WERI-Rb-1 (cell line): ENCODE results near the gene ACOXL.

Experiments used
- DNase-seq: peaks from one replicate; pipeline ENCODE4 v3.0.0-alpha.2; 2020
- H3K27ac ChIP-seq: fragments of 250-450 bp; sonication (Bioruptor Pico); 2 replicates; pipeline ENCODE4 v1.5.1; 2020; ENCODE audit warnings: mild to moderate bottlenecking, moderate library complexity
- H3K27me3 ChIP-seq: fragments of 250-450 bp; sonication (Bioruptor Pico); 2 replicates; pipeline ENCODE4 v1.5.1; 2021; ENCODE audit warnings: mild to moderate bottlenecking, low read depth, moderate library complexity; ENCODE audit not compliant: insufficient read depth, severe bottlenecking
- H3K36me3 ChIP-seq: fragments of 250-450 bp; sonication (Bioruptor Pico); 2 replicates; pipeline ENCODE4 v1.5.1; 2020; ENCODE audit warnings: mild to moderate bottlenecking, moderate library complexity
- H3K4me3 ChIP-seq: 2 replicates; pipeline ENCODE4 v1.5.1; 2011; ENCODE audit warnings: low read depth, mild to moderate bottlenecking, control low read depth, low read length
- H3K9me3 ChIP-seq: fragments of 250-450 bp; sonication (Bioruptor Pico); 2 replicates; pipeline ENCODE4 v1.5.1; 2021; ENCODE audit warnings: mild to moderate bottlenecking, moderate library complexity; ENCODE audit not compliant: severe bottlenecking
- TF ChIP-seq, protein P1 (sequence below): IDR thresholded peaks from 2 replicates; pipeline ENCODE4 v1.5.1; 2011; ENCODE audit warnings: low read depth, mild to moderate bottlenecking, control low read depth, inconsistent platforms, low read length

The ACOXL gene

DNA sequence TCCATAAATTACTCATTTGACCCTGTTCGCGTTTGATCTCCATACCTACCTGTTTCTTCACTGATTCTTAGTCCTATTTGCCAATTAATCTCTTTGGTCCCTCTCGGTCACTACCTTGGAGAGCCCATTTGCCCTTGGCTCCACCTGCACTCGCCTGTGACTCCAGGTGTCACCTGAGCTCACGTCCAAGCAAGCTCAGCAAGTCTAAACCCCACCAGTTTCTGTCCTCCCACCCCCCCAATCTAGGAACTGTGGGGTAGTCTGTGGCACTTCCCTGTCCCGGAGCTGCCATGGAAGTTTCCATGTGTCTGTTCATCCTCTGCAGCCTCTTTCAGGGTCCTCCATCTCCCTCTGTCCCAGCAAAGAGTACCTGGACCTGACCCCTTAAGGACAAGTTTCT is 320.2 kb downstream of the ACOXL start:
- H3K9me3 ChIP-seq, result no peaks in the 10 kb centered on the region
- TF ChIP-seq, protein P1, sequence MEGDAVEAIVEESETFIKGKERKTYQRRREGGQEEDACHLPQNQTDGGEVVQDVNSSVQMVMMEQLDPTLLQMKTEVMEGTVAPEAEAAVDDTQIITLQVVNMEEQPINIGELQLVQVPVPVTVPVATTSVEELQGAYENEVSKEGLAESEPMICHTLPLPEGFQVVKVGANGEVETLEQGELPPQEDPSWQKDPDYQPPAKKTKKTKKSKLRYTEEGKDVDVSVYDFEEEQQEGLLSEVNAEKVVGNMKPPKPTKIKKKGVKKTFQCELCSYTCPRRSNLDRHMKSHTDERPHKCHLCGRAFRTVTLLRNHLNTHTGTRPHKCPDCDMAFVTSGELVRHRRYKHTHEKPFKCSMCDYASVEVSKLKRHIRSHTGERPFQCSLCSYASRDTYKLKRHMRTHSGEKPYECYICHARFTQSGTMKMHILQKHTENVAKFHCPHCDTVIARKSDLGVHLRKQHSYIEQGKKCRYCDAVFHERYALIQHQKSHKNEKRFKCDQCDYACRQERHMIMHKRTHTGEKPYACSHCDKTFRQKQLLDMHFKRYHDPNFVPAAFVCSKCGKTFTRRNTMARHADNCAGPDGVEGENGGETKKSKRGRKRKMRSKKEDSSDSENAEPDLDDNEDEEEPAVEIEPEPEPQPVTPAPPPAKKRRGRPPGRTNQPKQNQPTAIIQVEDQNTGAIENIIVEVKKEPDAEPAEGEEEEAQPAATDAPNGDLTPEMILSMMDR, result no peak
- H3K36me3 ChIP-seq, result no peaks in the 10 kb centered on the region
- no peak overlapping the region for H3K27ac ChIP-seq
- H3K4me3 ChIP-seq, result no peak overlapping the region
- no peak for DNase-seq
- peaks cover 79% of the 10 kb centered on the region for H3K27me3 ChIP-seq

DNA sequence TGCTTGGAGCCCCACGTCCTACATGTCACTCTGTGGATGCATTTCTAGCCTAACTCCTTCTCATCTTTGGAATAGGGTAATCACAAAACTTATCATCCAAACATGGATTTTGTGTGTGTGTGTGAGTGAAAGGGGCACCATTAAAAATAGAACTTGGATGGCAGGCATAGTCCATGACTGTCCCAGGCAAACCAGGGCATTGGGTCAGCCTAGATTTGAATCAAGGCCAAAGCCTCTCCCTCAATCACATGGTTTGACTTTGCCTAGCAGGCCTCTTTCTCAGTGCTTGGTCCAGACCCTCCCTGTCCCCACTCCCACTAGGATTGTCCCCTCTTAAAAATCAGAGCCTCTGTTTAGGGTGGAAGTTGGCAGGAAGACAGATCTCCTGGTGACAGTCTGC is 320.9 kb downstream of the ACOXL start:
- H3K4me3 ChIP-seq, result no peak overlapping the region
- H3K36me3 ChIP-seq, result no peaks in the 10 kb centered on the region

DNA sequence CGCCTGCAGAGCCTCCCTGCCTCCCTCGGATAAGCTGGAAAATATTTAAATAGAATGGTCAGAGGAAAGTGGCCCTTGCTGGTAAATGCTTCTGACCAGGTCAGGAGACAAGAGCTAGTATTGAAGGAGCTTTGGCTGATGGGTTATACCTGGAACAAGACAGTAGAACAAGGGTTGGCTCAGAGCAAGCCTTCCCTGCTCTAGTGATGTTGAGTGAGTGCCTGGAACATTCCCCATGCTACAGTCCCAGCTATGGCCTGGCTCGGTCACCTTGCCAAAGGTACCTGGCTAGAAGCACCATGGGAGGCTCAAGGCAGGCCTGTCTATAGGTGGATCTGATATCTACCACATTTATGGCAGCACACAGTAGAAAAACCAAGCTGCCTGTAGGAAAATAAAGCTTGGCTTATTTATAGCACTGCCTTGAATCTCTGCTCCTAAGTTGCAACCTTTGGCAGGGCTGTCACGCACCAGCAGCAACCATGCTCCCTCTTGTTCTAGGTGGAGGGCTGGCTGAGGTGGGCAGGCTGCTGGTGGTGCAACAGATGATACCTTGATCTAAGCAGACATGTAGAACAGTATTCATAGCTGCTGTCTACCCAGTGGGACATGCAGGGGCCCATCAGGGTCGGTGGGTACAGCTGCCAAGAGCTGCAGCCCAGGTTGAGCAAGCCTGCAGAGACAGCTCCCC is 321.6 kb downstream of the ACOXL start:
- Histone ChIP-seq H3K27ac (no peak overlapping the region), H3K36me3 (no peaks in the 10 kb centered on the region), H3K9me3 (no peaks in the 10 kb centered on the region), H3K4me3 (no peak overlapping the region), H3K27me3 (peaks cover 74% of the 10 kb centered on the region)
- TF ChIP-seq, protein P1, result no peak
- no peak for DNase-seq

More for the DNA sequence above, 320.9 kb downstream of the ACOXL start:
- peaks cover 79% of the 10 kb centered on the region for H3K27me3 ChIP-seq
- no peak overlapping the region for H3K27ac ChIP-seq
- DNase-seq, result no peak
- TF ChIP-seq, protein P1, result no peak
- no peaks in the 10 kb centered on the region for H3K9me3 ChIP-seq

DNA sequence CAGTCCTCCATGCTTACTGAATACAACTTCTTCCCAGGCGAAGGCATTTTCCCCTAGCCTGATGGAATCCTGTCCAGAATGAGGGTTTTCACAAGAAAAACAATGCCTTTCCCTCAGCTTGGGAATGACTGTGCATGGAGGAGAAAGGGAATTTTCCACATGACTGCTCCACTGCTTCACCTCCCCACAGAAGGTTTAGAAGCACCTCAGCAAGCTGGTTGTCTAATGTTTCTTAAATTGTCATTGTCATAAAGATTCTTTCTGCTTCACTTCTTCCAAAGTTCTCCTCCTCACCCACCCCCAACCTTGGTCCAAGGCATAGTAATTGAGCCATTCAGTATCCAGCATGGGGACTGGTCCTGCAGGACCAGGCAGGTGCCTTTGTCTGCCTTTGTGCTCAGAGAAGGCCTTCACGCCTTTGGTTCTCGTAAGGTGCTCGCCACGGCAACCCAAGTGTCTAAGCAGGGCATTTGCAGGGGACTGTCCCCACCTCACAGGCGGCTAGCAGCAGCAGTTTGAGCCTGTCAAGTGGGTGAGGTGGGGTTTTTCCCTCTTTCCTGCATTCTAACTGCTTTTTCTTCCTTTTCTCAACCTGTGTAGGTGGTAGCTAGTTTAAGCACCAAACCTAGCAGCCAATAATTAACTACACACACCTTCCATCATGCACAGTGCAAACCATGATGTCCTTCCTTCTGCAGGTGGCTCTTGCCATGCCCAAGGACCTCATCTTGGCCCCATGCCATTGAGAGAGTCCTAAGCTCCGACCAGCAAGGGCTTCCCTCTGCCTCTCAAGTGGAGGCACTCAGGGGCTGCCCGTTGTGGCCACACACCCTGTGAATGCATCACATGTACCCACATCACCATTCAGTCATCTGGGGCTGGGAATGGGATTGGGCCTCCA is 322.7 kb downstream of the ACOXL start:
- TF ChIP-seq, protein P1, result no peak
- Histone ChIP-seq H3K9me3 (no peaks in the 10 kb centered on the region), H3K36me3 (no peaks in the 10 kb centered on the region), H3K27me3 (peaks cover 70% of the 10 kb centered on the region), H3K4me3 (no peak overlapping the region), H3K27ac (no peak overlapping the region)
- DNase-seq, result no peak

DNA sequence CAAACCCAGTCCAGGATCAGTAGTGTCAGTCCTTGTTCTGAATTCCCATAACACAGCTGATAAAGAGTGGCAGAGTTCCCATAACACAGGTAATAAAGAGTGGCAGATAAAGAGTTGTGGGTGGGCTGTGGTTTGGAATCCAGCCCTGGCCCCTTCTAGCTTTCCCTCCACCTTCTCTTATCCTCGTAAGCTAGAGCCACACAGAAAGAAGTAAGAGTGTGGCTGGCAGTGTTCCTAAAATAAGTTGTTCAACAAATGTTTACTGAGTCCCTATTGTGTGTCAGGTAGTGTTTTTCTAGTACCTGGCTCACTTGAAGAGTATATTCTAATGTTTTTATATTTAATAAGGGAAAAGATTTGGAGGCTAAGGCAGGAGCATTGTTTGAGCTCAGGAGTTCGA is 323.4 kb downstream of the ACOXL start:
- TF ChIP-seq, protein P1, result no peak
- Histone ChIP-seq H3K4me3 (no peak overlapping the region), H3K27ac (no peak overlapping the region), H3K27me3 (peaks cover 70% of the 10 kb centered on the region), H3K9me3 (no peaks in the 10 kb centered on the region), H3K36me3 (no peaks in the 10 kb centered on the region)
- no peak for DNase-seq
